ENCODE results near the gene MLLT3.
"Not testable (repeated sequence)": the region's sequence is repeated elsewhere in the genome, so short reads cannot be mapped to it uniquely, and the experiment has no call there.

The MLLT3 gene

DNA sequence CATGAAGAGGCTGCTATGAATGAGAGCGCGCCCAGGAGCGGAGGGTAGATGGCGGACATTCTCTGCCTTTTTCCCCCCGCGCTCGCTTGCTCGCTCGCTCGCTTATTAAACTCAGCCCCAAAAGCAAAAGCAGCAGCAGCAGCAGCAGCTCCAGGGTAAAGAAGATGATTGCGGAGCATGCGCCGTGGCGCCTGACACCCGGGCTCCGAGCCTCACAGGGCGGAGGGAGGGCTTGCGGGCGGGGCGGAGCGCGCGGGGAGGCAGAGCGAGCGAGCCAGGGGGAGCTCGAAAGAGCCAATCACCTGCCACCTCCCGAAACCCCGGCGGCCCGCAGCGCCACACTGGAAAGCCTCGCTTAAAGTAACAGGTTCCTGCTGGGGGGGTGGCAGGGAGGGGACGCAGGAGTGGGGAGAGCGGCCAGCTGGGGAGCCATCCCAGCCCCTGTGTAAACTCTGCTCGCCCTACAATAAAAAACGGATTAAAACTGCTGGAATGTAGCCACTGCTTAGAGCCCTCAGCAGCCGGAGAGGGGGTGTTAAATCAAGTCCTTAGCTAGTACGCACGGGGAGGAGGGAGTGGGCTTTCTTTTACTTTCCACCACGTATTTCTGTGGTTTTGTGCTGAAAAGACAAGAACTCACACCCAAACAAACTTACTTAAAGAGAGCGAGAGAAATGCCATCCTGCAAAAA is at the start of gene MLLT3:
MLLT3 (minus strand) TSS at position 170 of the 691 bp plus-strand sequence.
- peak; percentile 90 to 93 for DNase-seq

DNA sequence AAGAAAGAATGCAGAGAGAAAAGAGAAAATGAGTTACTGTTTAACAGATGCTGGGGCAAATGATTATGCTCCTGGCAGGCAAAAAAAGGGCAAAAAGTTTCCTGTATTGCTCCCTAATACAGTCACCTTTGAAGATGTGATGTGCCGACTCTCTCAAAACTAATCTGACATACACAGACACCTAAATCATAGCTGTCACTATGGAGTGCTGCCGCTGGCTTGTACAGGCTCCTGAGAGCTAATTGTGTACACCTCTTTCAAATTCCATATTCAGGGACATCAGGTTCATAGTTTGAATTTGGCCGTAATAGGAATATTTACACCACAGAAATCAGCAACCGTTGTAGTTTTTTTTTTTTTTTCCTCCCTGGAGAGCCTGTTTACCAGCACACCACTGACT is 49.3 kb upstream of the MLLT3 start:
- no peak for DNase-seq

DNA sequence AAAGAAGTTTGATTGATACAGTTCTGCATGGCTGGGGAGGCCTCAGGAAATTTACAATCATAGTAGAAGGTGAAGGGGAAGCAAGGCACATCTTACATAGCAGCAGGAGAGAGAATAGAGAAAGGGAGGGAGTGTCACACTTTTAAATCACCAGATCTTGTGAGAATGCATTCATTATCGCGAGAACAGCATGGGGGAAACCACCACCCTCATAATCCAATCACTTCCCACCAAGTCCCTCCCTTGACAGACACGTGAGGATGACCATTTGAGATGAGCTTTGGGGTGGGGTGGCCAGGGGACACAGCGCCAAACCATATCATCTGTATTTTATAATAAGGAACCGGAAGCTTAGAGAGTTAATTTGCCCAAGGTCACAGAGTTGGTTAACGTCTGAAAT is 48.1 kb upstream of the MLLT3 start:
- DNase-seq = no peak

DNA sequence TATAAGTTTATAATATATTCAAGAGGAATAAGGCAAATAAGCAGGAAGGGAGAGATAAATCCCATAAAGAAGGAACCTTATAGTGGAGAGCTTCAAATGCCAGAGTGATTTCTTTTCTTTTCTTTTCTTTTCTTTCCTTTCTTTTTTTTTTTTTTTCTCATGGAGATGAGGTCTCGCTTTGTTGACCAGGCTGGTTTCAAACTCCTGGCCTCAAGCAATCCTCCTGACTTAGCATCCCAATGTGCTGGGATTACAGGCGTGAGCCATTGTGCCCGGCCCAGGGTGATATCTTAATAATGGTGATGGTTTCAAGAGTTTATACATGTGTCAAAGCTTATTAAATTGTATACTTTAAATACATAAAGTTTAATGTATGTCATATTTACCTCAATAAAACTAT is 42.2 kb upstream of the MLLT3 start:
- no peak for DNase-seq

DNA sequence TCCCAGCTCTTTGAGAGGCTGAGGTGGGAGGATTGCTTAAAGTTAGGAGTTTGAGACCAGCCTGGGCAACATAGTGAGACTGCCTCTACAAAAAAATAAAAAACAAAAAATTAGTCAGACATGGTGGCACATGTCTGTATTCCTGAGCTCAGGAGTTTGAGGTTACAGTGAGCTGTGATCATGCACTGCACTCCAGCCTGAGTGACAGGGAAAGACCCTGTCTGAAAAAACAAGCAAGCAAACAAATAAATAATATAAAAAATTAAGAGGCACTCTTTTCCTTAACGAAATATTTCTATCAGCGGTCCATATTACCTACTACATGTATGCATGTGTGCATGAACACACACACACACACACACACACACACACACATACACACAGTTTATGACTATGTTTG is 40.8 kb upstream of the MLLT3 start:
- DNase-seq = no peak

DNA sequence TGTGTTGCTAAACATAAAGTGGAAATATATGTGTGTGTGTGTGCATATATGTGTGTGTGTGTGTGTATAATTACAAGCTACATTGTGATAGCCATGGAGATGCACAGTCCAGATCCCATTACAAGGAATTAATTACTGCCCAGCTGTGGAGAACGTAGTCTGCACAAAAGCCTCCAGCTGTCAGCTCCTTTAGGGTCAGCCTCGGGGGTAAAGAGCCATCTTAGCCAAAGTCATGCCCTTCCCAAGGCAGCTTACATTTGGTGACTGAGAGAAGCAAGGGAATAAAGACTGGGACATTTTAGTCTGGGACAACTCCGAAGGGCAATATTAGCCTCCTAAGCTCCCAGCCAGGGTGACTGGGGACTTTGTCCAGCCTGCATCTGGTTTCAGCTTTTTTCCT is 39.9 kb upstream of the MLLT3 start:
- no peak for DNase-seq

DNA sequence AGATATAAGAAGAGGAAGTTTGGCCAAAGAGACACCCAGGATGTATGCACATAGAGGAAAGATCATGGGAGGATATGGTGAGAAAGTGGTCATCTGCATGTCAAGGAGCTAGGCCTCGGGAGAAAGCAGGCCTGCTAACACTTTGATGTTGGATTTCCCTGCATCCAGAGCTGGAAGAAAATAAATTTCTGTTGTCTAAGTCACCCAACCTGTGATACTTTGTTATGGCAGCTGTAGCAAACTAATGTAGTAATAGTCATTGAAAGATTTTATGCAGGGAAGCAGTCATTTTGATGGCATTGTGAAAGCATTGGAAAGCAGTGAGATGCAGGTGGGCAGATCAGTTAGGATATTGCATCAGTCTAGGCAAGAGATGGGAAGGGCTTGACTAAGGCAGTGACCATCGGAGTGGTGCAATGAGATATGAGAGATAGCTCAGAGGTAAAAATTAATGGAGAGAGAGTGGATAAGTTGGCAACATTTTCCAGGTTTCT is 37.2 kb upstream of the MLLT3 start:
- no peak for DNase-seq

DNA sequence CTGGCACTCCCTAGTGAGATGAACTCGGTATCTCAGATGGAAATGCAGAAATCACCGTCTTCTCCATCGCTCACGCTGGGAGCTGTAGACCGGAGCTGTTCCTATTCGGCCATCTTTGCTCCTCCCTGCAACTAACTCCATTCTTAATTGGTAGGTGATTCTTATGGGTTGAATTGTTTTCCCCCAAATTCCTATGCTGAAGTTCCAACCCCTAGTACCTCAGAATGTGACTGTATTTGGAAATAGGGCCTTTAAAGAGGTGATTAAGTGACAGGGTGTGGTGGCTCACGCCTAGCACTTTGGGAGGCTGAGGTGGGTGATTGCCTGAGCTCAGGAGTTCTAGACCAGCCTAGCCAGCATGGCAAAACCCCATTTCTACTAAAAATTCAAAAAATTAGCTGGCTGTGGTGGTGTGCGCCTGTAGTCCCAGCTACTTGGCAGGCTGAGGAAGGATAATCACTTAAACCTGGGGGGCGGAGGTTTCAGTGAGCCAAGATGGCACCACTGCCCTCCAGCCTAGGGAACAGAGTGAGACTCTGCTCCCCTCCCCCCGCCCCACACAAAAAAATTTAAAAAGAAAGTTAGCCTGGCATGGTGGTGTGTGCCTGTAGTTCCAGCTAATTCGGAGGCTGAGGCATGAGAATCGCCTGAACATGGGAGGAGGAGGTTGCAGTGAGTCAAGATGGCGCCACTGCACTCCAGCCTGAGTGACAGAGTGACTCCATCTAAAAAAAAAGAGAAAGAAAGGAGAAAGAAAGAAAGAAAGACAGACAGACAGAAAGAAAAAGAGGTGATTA is 36.6 kb upstream of the MLLT3 start:
- no peak for DNase-seq

DNA sequence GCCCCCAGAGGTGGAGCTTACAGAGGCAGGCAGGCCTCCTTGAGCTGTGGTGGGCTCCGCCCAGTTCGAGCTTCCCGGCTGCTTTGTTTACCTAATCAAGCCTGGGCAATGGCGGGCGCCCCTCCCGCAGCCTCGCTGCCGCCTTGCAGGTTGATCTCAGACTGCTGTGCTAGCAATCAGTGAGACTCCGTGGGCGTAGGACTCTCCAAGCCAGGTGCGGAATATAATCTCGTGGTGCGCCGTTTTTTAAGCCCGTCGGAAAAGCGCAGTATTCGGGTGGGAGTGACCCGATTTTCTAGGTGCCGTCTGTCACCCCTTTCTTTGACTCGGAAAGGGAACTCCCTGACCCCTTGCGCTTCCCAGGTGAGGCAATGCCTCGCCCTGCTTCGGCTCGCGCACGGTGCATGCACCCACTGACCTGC is 36.0 kb upstream of the MLLT3 start:
- DNase-seq = not testable (repeated sequence)

DNA sequence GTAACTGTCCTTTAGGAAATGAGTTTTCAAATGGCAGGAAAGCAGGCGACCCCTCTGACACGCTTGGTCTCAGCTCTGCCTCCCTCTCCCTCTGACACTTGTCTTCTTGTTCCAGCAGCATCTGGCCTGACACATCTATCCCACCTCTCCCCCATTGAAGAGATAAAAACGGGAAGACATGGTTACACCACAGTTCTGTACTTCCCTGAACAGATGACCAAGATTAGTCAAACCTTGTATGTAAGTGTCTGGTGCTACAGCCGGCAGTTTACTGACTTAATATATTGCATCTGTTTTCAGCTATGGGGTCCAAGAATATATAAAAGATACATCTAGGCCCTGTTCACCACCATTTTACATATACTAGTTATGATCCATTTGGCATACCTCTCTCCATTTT is 29.6 kb upstream of the MLLT3 start:
- peak; percentile 39 to 70 for DNase-seq

DNA sequence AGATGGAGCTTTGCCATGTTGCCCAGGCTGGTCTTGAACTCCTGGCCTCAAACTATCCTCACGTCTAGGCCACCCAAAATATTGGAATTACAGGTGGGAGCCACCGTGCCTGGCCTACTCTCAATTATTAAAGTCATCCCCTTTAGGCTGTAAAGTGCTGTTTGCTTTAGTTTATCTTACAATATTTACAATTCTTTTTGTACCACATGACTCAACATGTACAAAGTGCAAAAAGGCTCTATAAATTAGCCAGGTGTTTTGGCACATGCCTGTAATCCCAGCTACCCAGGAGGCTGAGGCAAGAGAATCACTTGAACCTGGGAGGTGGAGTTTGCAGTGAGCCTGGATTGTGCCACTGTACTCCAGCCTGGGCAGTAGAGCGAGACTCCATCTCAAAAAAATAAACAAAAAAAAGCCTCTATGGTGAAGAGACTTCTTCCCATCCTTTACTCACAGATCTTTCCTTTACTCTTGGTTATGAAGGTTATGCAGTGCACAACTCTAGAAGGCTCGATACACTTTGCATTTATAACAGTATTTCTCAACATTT is 28.5 kb upstream of the MLLT3 start:
- no peak for DNase-seq

DNA sequence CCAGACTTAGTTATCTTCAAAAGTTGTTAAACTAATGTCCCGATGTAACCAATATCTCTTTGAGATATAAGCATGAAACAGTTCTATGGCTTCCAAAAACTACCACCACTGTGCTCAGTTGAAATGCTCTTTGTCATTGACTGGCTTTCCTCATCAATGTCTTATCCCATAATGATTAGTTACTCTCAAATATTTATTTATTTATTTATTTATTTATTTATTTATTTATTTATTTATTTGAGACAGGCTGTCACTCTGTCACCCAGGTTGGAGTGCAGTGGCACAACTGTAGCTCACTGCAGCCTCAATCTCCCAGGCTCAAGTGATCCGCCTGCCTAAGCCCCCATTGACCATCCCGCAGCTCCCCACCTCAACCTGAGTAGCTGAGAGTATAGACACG is 28.0 kb upstream of the MLLT3 start:
- no peak for DNase-seq

DNA sequence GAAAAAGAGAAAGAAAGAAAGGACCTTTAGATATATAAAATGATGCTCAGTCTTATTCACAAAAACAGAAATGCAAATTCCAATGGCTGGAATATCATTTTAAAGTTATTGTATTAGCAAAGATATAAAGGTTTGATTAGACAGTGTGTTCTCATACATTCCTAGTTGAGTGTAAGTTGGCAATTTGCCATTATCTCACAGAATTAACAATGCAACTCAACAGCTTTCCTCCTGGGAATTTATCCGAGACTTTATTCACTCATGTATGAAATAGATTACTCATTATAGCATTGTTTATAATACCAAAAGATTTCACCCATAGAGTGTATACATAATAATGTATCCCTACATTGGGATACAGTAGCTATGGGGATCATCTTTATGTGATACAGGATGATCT is 27.1 kb upstream of the MLLT3 start:
- no peak for DNase-seq

DNA sequence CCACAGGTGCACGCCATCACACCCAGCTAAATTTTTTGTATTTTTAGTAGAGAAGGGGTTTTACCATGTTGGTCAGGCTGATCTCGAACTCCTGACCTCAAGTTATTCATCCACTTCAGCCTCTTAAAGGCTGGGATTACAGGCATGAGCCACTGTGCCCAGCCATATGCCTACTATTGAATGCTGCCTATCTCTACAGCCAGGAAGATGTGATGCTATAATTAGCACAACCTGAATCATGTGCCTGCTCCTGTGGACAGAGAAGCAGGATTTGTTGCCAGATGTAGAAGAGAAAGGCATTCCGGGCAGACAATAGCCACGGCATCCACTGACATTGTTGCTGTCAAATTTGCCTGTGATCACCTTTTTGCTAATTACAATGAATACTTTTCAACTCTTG is 24.4 kb upstream of the MLLT3 start:
- no peak for DNase-seq

DNA sequence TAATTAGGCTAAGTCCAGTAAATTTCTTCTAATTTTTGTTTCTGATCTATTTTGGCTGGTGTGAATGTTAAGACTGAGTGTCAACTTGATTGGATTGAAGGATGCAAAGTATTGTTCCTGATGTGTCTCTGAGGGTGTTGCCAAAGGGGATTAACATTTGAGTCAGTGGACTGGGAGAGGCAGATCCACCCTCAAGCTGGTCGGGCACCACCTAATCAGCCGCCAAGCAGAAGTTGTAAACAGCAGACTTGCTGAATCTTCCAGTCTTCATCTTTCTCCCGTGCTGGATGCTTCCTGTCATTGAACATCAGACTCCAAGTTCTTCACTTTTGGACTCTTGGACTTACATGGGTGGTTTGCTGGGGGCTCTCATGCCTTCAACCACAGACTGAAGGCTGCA is 21.4 kb upstream of the MLLT3 start:
- no peak for DNase-seq

DNA sequence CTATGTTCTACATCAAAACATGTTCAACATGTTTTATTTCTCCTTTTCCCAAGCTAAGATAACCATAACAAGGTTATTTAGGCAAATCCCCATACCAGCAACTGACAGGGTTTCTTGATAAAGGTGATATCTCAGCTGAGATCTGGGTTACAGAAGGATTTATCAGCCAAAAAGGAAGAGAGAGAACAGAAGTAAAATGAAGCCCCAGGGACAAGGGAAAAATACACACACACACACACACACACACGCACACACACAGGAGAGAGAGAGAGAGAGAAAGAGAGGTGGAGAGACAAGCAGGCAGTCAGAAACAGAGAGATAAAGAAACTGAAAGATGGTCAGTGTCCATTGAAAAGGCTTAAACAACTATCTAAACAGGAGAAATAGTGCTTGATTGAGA is 19.7 kb upstream of the MLLT3 start:
- no peak for DNase-seq

DNA sequence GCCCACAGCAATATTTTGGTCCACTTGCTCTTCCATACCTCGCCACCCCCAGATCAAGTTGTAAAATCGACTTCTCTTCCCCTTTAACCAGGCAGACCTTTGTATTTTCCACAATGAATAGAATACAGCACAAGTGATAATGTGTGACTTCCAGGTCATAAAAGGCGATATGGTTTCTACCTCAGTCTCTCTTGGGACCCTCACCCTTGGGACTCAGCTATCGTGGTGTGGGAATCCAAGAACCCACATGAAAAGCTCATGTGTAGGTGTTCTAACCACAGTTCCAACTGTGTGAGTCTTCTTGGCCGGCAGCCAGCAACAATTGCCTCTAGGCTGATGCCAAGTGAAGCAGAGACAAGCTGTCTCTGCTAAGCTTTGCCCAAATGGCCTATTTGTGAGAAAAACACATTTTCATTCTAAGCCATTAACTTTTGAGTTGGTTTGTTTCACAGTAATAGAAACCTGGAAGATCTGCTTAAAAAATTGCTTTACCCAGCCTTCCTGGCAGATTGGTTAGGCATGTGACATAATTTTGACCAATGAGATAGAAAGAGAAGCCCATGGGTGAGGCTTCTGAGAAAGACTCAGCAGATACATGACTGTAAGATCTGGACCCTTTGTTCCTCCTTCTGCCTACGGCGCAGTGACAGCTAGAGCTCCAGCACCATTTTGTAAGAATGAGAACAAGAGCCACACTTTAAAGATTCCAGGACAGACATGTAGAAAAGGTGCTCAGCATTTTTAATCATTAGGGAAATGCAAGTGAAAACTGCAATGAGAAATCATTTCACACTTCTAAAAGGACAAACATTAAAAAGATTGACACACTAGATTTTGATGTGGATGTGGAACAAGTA is 18.3 kb upstream of the MLLT3 start:
- no peak for DNase-seq

DNA sequence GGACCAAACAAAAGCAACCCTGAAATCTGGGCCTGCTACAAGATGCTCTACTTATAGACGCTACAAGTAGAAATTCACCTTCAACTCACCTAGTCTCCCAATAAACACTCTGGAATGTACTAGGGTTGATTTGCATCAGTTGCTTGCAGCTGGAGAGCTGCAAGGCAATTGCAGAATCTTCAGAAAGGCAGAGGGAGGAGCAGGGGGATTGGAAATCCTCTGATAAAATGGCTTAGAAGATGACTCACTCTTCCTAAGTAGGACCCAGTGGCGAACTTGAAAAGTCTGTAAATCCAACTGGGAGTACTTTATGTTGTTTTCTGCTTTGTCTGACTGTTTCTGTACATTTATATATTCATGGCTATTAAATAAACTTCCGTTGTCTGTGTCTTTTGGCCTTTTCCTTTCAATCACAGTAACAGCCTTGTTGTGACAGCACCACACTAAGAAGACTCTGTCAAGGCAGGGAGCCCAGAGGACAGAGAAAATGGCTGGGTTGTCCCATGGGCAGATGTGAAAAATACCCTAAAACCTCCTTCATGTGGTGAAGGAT is 14.7 kb upstream of the MLLT3 start:
- no peak for DNase-seq

DNA sequence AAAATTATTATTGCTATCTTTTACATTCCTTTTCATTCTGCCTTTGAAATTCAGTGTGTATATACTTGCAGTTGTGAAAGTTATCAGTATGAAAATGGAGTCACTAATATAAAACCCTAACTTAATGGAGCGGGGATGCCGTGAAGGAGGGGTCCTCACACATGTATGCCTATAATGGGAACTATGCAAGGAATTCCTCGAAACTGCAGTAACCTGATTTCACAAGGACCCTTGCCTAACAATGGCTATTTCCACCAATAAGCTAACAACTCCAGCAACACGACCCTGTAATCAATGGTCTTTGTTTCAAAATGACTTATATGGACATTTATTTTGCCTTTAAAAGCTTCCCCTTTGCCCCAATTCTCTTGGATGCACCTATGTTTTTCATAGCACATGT is 12.6 kb upstream of the MLLT3 start:
- no peak for DNase-seq

DNA sequence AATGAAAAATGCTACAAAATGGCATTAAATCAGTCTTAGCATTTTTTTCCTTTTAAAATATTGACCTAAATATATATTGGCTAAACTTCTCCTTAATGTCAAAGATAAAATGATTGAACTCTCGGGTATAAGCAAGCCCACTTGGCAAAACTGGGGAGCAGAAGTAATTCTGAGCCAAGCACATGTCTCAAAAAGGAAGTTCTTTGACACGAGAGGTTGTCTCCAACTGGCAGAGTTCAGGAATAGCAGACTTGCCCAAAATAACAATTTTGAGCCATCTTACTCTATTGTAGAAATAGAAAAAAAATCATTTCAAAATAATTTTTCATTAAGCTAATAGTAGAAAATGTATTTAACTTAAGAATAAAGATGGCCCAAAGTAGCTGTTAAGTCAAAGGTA is 10.4 kb upstream of the MLLT3 start:
- DNase-seq = no peak

DNA sequence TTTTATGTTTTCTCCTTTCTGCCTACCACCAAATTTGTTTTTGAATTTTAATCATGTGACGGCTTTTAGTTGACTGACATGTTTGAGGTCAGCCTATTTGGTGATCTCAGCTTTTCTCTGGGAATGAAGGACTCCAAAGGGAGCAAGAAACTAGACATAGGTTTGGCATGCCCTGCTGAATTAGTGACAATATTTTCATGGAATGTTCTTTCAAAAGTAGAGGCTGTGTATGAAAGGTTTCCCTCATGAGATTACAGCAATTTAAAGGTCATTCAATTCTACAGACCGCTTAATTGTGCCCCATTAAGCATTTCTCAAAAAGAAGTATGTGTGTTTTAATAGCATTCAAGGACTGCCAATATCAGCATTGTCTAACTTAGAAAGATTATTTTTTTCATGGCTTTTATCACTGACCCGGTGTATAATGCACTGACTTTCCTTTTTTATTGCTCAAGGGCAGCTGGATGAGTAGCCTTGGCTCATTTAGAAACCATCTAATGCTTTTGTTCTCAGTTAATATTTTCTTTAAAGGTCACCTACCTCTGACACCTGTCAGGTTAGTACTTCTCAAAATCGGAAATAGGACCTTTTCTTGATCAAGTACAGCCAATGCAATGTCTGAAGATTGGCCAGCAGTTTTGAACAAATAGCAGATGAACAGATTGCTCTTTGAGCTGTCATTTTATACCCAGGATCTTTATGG is 8.1 kb upstream of the MLLT3 start:
- DNase-seq = no peak

DNA sequence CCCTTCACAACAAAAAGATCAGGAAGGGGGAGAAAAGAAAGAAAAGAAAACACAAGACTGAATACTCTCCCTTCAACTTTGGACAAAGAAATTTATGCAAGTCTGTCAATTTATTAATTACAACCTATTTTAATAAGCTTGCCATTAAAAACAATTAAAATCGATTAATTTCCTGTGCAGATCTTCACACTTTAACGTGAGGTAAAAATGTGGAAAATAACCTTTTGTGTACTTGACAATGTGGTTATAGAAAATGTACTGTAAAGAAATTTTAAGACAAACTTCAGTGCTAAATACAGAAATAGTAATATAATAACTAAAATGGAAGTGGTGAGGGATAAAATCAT is 2.7 kb upstream of the MLLT3 start:
- no peak for DNase-seq

Data from inflammatory macrophage treated with lipopolysaccharide for 1 hour (primary cell).